GM23338 (cell line): ENCODE measurements around the gene ADSL. TPM values are rescaled to one million over a fixed set of nuclear protein-coding genes. Genes with fewer than 3 reads are reported as not detected.

Experiments used
- ATAC-seq: fragments of 200-7000 bp; cut with Tn5 transposase; 3 replicates; pipeline ENCODE4 v1.9.1; 2020
- DNase-seq: peaks from one replicate; pipeline ENCODE4 v3.0.0-alpha.2; 2015; ENCODE audit warnings: low spot score
- H2AFZ ChIP-seq: fragments of 200-600 bp; sonication (generic); 2 replicates; pipeline ENCODE4 v1.8.0; 2016; ENCODE audit warnings: antibody characterized with exemption, mild to moderate bottlenecking, moderate library complexity
- H3F3A ChIP-seq: fragments of 200-600 bp; sonication (generic); replicated peaks from 2 replicates; pipeline ENCODE4 v1.8.0; 2017; ENCODE audit warnings: antibody characterized with exemption, mixed run types, low read depth
- H3K27ac ChIP-seq: fragments of 200-600 bp; sonication (generic); 2 replicates; pipeline ENCODE4 v1.6.1; 2016; ENCODE audit warnings: low read depth
- H3K27me3 ChIP-seq: fragments of 200-600 bp; sonication (generic); 2 replicates; pipeline ENCODE4 v1.8.0; 2016; ENCODE audit warnings: mild to moderate bottlenecking, mixed run types, moderate library complexity; ENCODE audit not compliant: insufficient read depth
- H3K36me3 ChIP-seq: fragments of 200-600 bp; sonication (generic); 2 replicates; pipeline ENCODE4 v1.8.0; 2016; ENCODE audit warnings: mild to moderate bottlenecking; ENCODE audit not compliant: insufficient read depth
- H3K4me1 ChIP-seq: fragments of 200-600 bp; sonication (generic); 2 replicates; pipeline ENCODE4 v1.8.0; 2016; ENCODE audit warnings: mild to moderate bottlenecking, moderate library complexity; ENCODE audit not compliant: insufficient read depth
- H3K4me2 ChIP-seq: fragments of 200-600 bp; sonication (generic); 2 replicates; pipeline ENCODE4 v1.7.1; 2017; ENCODE audit warnings: mixed run types
- H3K4me3 ChIP-seq: fragments of 200-600 bp; sonication (generic); 2 replicates; pipeline ENCODE4 v1.6.1; 2016; ENCODE audit warnings: mixed run types
- H3K79me2 ChIP-seq: fragments of 200-600 bp; sonication (generic); replicated peaks from 2 replicates; pipeline ENCODE4 v1.8.0; 2017; ENCODE audit warnings: mild to moderate bottlenecking; ENCODE audit not compliant: insufficient read depth
- H3K9me2 ChIP-seq: fragments of 200-600 bp; sonication (generic); 2 replicates; pipeline ENCODE4 v1.8.0; 2017; ENCODE audit not compliant: insufficient read depth
- H4K20me1 ChIP-seq: fragments of 200-600 bp; sonication (generic); replicated peaks from 2 replicates; pipeline ENCODE4 v1.8.0; 2017; ENCODE audit warnings: mild to moderate bottlenecking; ENCODE audit not compliant: insufficient read depth
- H3K27ac Mint-ChIP-seq: 2 replicates; pipeline ENCODE4 v1.8.0; 2020; ENCODE audit warnings: inconsistent platforms, mild to moderate bottlenecking, moderate library complexity, mixed read lengths
- H3K27me3 Mint-ChIP-seq: 3 replicates; pipeline ENCODE4 v1.8.0; 2022; ENCODE audit warnings: low read depth, mild to moderate bottlenecking, moderate library complexity, mixed read lengths, inconsistent platforms; ENCODE audit not compliant: insufficient read depth, poor library complexity
- H3K36me3 Mint-ChIP-seq: 3 replicates; pipeline ENCODE4 v1.8.0; 2021; ENCODE audit warnings: low read depth, mild to moderate bottlenecking, inconsistent platforms, moderate library complexity, mixed read lengths
- H3K4me1 Mint-ChIP-seq: 3 replicates; pipeline ENCODE4 v1.8.0; 2020; ENCODE audit warnings: mild to moderate bottlenecking, inconsistent platforms, mixed read lengths
- H3K4me3 Mint-ChIP-seq: 3 replicates; pipeline ENCODE4 v1.8.0; 2021; ENCODE audit warnings: moderate library complexity, mild to moderate bottlenecking, inconsistent platforms, mixed read lengths
- H3K9me3 Mint-ChIP-seq: 3 replicates; pipeline ENCODE4 v1.8.0; 2020; ENCODE audit warnings: moderate library complexity, mild to moderate bottlenecking, inconsistent platforms, mixed read lengths
- CREB1 ChIP-seq: fragments of 250-450 bp; sonication (Bioruptor Pico); IDR thresholded peaks from 2 replicates; pipeline ENCODE4 v1.5.0; 2020; ENCODE audit warnings: low read depth, mild to moderate bottlenecking, moderate library complexity
- CTCF ChIP-seq, 2 experiments: fragments of 200-600 bp in 1 of 2; sonication (generic) in 1 of 2; conservative IDR thresholded peaks; 2 replicates each; pipeline versions ENCODE4 v1.5.1 to v1.6.1; 2016 to 2017; ENCODE audit warnings: antibody characterized with exemption in 2 of 2, low read depth in 2 of 2, mild to moderate bottlenecking in 2 of 2, moderate library complexity in 1 of 2
- ETS1 ChIP-seq: IDR thresholded peaks from 2 replicates; pipeline ENCODE4 v1.6.1; 2016; ENCODE audit warnings: antibody characterized with exemption
- EZH2 ChIP-seq: fragments of 200-600 bp; sonication (generic); IDR thresholded peaks from one replicate; pipeline ENCODE4 v1.8.0; 2017; ENCODE audit warnings: antibody characterized with exemption, mild to moderate bottlenecking, low read depth; ENCODE audit not compliant: unreplicated experiment
- EZH2phosphoT487 ChIP-seq: fragments of 200-600 bp; sonication (generic); IDR thresholded peaks from one replicate; pipeline ENCODE4 v1.8.1; 2018; ENCODE audit warnings: antibody characterized with exemption; ENCODE audit not compliant: unreplicated experiment
- JUNB ChIP-seq: IDR thresholded peaks from one replicate; pipeline ENCODE4 v1.6.1; 2016; ENCODE audit warnings: antibody characterized with exemption; ENCODE audit not compliant: unreplicated experiment
- NANOG ChIP-seq: IDR thresholded peaks from 2 replicates; pipeline ENCODE4 v1.6.1; 2016; ENCODE audit warnings: antibody characterized with exemption, borderline replicate concordance
- POLR2AphosphoS5 ChIP-seq: IDR thresholded peaks from 2 replicates; pipeline ENCODE4 v1.6.1; 2016; ENCODE audit warnings: antibody characterized with exemption, low read depth
- STAT1 ChIP-seq: IDR thresholded peaks from one replicate; pipeline ENCODE4 v1.6.1; 2016; ENCODE audit warnings: antibody characterized with exemption; ENCODE audit not compliant: unreplicated experiment
- ZNF114 ChIP-seq: fragments of 250-450 bp; sonication (Bioruptor Pico); IDR thresholded peaks from 2 replicates; pipeline ENCODE4 v1.5.0; 2020; ENCODE audit warnings: mild to moderate bottlenecking, moderate library complexity
- ZNF331 ChIP-seq: fragments of 250-450 bp; sonication (Bioruptor Pico); IDR thresholded peaks from 2 replicates; pipeline ENCODE4 v1.5.0; 2020; ENCODE audit warnings: low read depth, mild to moderate bottlenecking, moderate library complexity
- ZNF462 ChIP-seq: fragments of 250-450 bp; sonication (Bioruptor Pico); IDR thresholded peaks from 2 replicates; pipeline ENCODE4 v1.5.0; 2020; ENCODE audit warnings: mild to moderate bottlenecking, moderate library complexity
- polyA plus RNA-seq: library from polyadenylated mRNA; unstranded; fragments of >200 nt; fragmentation: Nextera tagmentation; extraction: Ambion mirVana; gene quantifications from 2 replicates; pipeline ENCODE4 v1.2.1, GENCODE V29; 2016
- total RNA-seq: library from RNA; depleted of rRNA; stranded (reverse); fragments of >200 nt; shearing (Covaris generic); gene quantifications from 2 replicates; pipeline ENCODE4 v1.2.3, GENCODE V29; 2014
- TF ChIP-seq, protein P1 (sequence below): IDR thresholded peaks from one replicate; pipeline ENCODE4 v1.6.1; 2018; ENCODE audit warnings: antibody characterized with exemption; ENCODE audit not compliant: unreplicated experiment

The ADSL gene
- total and polyA plus RNA-seq, 2 experiments from 2014 or later, result 120 to 232 TPM

GRCh38 chr22:40363059-40363458 is 16.8 kb downstream of the ADSL start:
- H3K36me3 Mint-ChIP-seq, result peaks cover 100% of the 10 kb centered on the region
- no peaks in the 10 kb centered on the region for H3K9me3 Mint-ChIP-seq
- H3K4me3 Mint-ChIP-seq, result no peak overlapping the region

More at GRCh38 chr22:40363059-40363458, 16.8 kb downstream of the ADSL start:
- Histone ChIP-seq H3F3A (peaks cover 46% of the 10 kb centered on the region), H3K4me3 (no peak overlapping the region), H3K27me3 (no peaks in the 10 kb centered on the region), H3K36me3 (peaks cover 99% of the 10 kb centered on the region), H2AFZ (no peak overlapping the region), H3K79me2 (no peaks in the 10 kb centered on the region), H4K20me1 (peaks cover 40% of the 10 kb centered on the region), H3K27ac (no peak overlapping the region), H3K4me2 (no peak overlapping the region), H3K9me2 (no peaks in the 10 kb centered on the region), H3K4me1 (no peaks in the 10 kb centered on the region)
- DNase-seq (no peak), ATAC-seq (no peak)
- Mint-ChIP-seq H3K27me3 (peaks cover 3% of the 10 kb centered on the region), H3K27ac (no peak overlapping the region), H3K4me1 (no peaks in the 10 kb centered on the region)
- TF ChIP-seq EZH2phosphoT487, result no peak
- no peak for TF ChIP-seq CTCF (conservative IDR thresholded peaks at IDR 0.05; ENCODE audit: low read depth in 2 of 2)
- TF ChIP-seq, protein P1, sequence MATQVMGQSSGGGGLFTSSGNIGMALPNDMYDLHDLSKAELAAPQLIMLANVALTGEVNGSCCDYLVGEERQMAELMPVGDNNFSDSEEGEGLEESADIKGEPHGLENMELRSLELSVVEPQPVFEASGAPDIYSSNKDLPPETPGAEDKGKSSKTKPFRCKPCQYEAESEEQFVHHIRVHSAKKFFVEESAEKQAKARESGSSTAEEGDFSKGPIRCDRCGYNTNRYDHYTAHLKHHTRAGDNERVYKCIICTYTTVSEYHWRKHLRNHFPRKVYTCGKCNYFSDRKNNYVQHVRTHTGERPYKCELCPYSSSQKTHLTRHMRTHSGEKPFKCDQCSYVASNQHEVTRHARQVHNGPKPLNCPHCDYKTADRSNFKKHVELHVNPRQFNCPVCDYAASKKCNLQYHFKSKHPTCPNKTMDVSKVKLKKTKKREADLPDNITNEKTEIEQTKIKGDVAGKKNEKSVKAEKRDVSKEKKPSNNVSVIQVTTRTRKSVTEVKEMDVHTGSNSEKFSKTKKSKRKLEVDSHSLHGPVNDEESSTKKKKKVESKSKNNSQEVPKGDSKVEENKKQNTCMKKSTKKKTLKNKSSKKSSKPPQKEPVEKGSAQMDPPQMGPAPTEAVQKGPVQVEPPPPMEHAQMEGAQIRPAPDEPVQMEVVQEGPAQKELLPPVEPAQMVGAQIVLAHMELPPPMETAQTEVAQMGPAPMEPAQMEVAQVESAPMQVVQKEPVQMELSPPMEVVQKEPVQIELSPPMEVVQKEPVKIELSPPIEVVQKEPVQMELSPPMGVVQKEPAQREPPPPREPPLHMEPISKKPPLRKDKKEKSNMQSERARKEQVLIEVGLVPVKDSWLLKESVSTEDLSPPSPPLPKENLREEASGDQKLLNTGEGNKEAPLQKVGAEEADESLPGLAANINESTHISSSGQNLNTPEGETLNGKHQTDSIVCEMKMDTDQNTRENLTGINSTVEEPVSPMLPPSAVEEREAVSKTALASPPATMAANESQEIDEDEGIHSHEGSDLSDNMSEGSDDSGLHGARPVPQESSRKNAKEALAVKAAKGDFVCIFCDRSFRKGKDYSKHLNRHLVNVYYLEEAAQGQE, result no peak
- TF ChIP-seq CREB1 (CRISPR knock-in tag), result no peak
- no peak for TF ChIP-seq ETS1
- no peak for TF ChIP-seq NANOG
- TF ChIP-seq POLR2AphosphoS5, result no peak
- no peak for TF ChIP-seq JUNB
- TF ChIP-seq ZNF462 (CRISPR knock-in tag), result no peak
- no peak for TF ChIP-seq ZNF331 (CRISPR knock-in tag)
- no peak for TF ChIP-seq STAT1
- no peak for TF ChIP-seq EZH2
- TF ChIP-seq ZNF114 (CRISPR knock-in tag), result no peak
